Measurements from ENCODE around the gene LY6G5C. TPM values are rescaled to one million over a fixed set of nuclear protein-coding genes. Genes with fewer than 3 reads are reported as not detected.

Gene LY6G5C
- total and polyA plus RNA-seq, 2 of the 13 experiments (the other 11 are each of a cell fraction or from before 2014, with no cell fraction given) = 0.33 to 0.55 TPM

- CTCF ChIA-PET (ENCODE audit: low intra/inter-chr PET ratio, low total read pairs) = no interaction called here
- POLR2A ChIA-PET = interaction anchor here (0.7 to 3.4 kb wide), 7 partner anchors 8 to 111 kb away, joined by 3 to 20 read pairs (median 5); partner anchors contain the start of genes ABHD16A, CLIC1, HSPA1B and LY6G6D
- no TSS peak for BruUV-seq (replicated peaks)
- Histone ChIP-seq H3K4me1 (ENCODE audit: insufficient read depth, low read length) (no peaks in the 10 kb centered on the region), H3K9me3 (ENCODE audit: low read length) (no peaks in the 10 kb centered on the region), H4K20me1 (ENCODE audit: insufficient read depth, low read length) (no peaks in the 10 kb centered on the region), H3K4me3 (replicated peaks in 1 of 3; ENCODE audit: insufficient read depth in 1 of 3, low read depth in 2 of 3, low read length in 3 of 3) (no peak within 1 kb of the TSS), H2AFZ (ENCODE audit: low read length) (no peak within 1 kb of the TSS), H3K79me2 (ENCODE audit: insufficient read depth, low read length) (no peaks in the 10 kb centered on the region), H3K9ac (ENCODE audit: insufficient read depth, low read depth, low read length) (no peak within 1 kb of the TSS), H3K27ac (ENCODE audit: extremely low read length, insufficient read depth, low read length) (no peak within 1 kb of the TSS), H3K27me3 (ENCODE audit: control insufficient read depth in 1 of 2, insufficient read depth in 2 of 2, low read length in 2 of 2) (peaks cover 2 to 35% of the 10 kb centered on the region in 2 experiments; a peak in 4 of 5 replicates), H3K4me2 (ENCODE audit: low read depth, low read length) (no peak within 1 kb of the TSS), H3K36me3 (replicated peaks in 1 of 2; ENCODE audit: control insufficient read depth in 1 of 2, insufficient read depth in 2 of 2, low read length in 2 of 2) (peaks cover 0 to 5% of the 10 kb centered on the region in 2 experiments; a peak in 2 of 5 replicates)
- DNase-seq (ENCODE audit: low spot score) (no peak), FAIRE-seq (no peak), ATAC-seq (peak; percentile 7)
- intact Hi-C loops (cut with micrococcal nuclease; ENCODE audit: unreplicated experiment) (no loop called here), in situ Hi-C loops (cut with HindIII; ENCODE audit: extremely low pct_ligation_motif_present, low pct_unique_long_range_greater_than_20kb) (no loop called here)
- 69% methylated on average over 46 of the region's 46 CpGs for WGBS (ENCODE audit: low lambda C conversion rate)
- TF ChIP-seq RBFOX2 (IDR thresholded peaks at IDR 0.05; ENCODE audit: low read depth, low read length) (0 out of 2 replicates have a peak, but pooled peaks have one; percentile 15), AGO2 (optimal IDR thresholded peaks at IDR 0.05; ENCODE audit: low read depth, low read length) (peak; percentile 78), ZNF207 (IDR thresholded peaks at IDR 0.05; ENCODE audit: borderline replicate concordance) (no peak)
These were observed 42.5 kb upstream of the LY6G5C start, which contains the start of gene MPIG6B for GRCh38 chr6:31723245-31723979. TSS of gene MPIG6B (plus strand) at chr6:31723373. CDS start at chr6:31723384, 11 bp downstream.

DNA sequence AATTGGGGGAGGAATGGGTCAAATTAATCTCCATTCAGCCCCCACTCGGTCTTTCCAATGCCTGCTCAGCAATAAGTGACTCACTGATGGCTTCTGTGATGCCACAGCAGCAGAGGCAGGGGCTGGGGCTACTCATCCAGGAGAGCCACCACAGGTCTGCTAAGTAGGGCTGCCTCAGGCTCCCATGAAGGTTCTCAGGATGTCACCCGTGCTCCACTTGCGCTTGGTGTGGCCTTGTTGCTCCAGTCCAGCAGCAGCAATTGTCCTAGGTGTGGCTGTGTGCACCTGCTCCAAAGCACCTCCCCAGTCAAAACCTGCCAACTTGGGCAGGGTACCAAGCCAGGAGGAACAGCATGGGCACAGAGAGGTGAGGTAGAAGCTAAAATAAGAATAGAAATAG lies 41.3 kb upstream of the LY6G5C start:
- H3K79me2 ChIP-seq (ENCODE audit: insufficient read depth, low read length) = no peaks in the 10 kb centered on the region
- DNase-seq (ENCODE audit: low spot score) (no peak), ATAC-seq (no peak), FAIRE-seq (no peak)
- POLR2A ChIA-PET = interaction anchor here (3.4 kb wide), 1 partner anchor 105 kb away, joined by 12 read pairs; the partner anchor contains the start of gene HSPA1B
- no peak overlapping the region for H2AFZ ChIP-seq (ENCODE audit: low read length)
- in situ Hi-C loops (cut with HindIII; ENCODE audit: extremely low pct_ligation_motif_present, low pct_unique_long_range_greater_than_20kb) (no loop called here), intact Hi-C loops (cut with micrococcal nuclease; ENCODE audit: unreplicated experiment) (no loop called here)
- no peak overlapping the region for H3K4me2 ChIP-seq (ENCODE audit: low read depth, low read length)
- peaks cover 3 to 35% of the 10 kb centered on the region in 2 experiments; a peak in 4 of 5 replicates for H3K27me3 ChIP-seq (ENCODE audit: control insufficient read depth in 1 of 2, insufficient read depth in 2 of 2, low read length in 2 of 2)
- H3K4me1 ChIP-seq (ENCODE audit: insufficient read depth, low read length) = peaks cover 8% of the 10 kb centered on the region
- no peak overlapping the region for H3K4me3 ChIP-seq (replicated peaks in 1 of 3; ENCODE audit: insufficient read depth in 1 of 3, low read depth in 2 of 3, low read length in 3 of 3)
- CTCF ChIA-PET (ENCODE audit: low intra/inter-chr PET ratio, low total read pairs) = no interaction called here
- no peak overlapping the region for H3K27ac ChIP-seq (ENCODE audit: extremely low read length, insufficient read depth, low read length)
- peaks cover 0 to 2% of the 10 kb centered on the region in 2 experiments; a peak in 2 of 5 replicates for H3K36me3 ChIP-seq (replicated peaks in 1 of 2; ENCODE audit: control insufficient read depth in 1 of 2, insufficient read depth in 2 of 2, low read length in 2 of 2)
- H4K20me1 ChIP-seq (ENCODE audit: insufficient read depth, low read length) = no peaks in the 10 kb centered on the region
- 63% methylated on average over 3 of the region's 3 CpGs for WGBS (ENCODE audit: low lambda C conversion rate)
- H3K9me3 ChIP-seq (ENCODE audit: low read length) = no peaks in the 10 kb centered on the region
- H3K9ac ChIP-seq (ENCODE audit: insufficient read depth, low read depth, low read length) = no peak overlapping the region
- no TSS peak for BruUV-seq (replicated peaks)
- TF ChIP-seq FOXK1 (CRISPR knock-in tag; IDR thresholded peaks at IDR 0.05; ENCODE audit: borderline replicate concordance, low read depth) (no peak), ZNF816 (CRISPR knock-in tag; IDR thresholded peaks at IDR 0.05; ENCODE audit: borderline replicate concordance) (no peak), SUZ12 (IDR thresholded peaks at IDR 0.05; ENCODE audit: low read depth, low read length) (no peak), TSC22D2 (CRISPR knock-in tag; IDR thresholded peaks at IDR 0.05; ENCODE audit: borderline replicate concordance) (no peak), HNRNPL (IDR thresholded peaks at IDR 0.05; ENCODE audit: low read depth, low read length) (no peak), TAF15 (IDR thresholded peaks at IDR 0.05; ENCODE audit: low read depth, low read length, poor library complexity, severe bottlenecking) (no peak), BHLHE40 (IDR thresholded peaks at IDR 0.05; ENCODE audit: low read length) (no peak), ZNF33A (CRISPR knock-in tag; IDR thresholded peaks at IDR 0.05; ENCODE audit: borderline replicate concordance) (no peak), ZNF263 (CRISPR knock-in tag; IDR thresholded peaks at IDR 0.05) (no peak), ZFP82 (CRISPR knock-in tag; IDR thresholded peaks at IDR 0.05; ENCODE audit: borderline replicate concordance) (no peak), ZNF282 (IDR thresholded peaks at IDR 0.05; ENCODE audit: partially characterized antibody) (no peak)
- TF ChIP-seq, protein P1, sequence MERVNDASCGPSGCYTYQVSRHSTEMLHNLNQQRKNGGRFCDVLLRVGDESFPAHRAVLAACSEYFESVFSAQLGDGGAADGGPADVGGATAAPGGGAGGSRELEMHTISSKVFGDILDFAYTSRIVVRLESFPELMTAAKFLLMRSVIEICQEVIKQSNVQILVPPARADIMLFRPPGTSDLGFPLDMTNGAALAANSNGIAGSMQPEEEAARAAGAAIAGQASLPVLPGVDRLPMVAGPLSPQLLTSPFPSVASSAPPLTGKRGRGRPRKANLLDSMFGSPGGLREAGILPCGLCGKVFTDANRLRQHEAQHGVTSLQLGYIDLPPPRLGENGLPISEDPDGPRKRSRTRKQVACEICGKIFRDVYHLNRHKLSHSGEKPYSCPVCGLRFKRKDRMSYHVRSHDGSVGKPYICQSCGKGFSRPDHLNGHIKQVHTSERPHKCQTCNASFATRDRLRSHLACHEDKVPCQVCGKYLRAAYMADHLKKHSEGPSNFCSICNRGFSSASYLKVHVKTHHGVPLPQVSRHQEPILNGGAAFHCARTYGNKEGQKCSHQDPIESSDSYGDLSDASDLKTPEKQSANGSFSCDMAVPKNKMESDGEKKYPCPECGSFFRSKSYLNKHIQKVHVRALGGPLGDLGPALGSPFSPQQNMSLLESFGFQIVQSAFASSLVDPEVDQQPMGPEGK (CRISPR knock-in tag; IDR thresholded peaks at IDR 0.05) = no peak
